Thyroid gland (tissue), 4 donors: ENCODE data around the gene FURIN.

Experiments used
- CTCF ChIP-seq, 6 experiments: fragments of 200-600 bp in 3 of 6; fragments of 450-650 bp in 3 of 6; sonication (generic) in 3 of 6; IDR thresholded peaks; one replicate each; pipeline ENCODE4 v1.5.1; 2016 to 2019; ENCODE audit warnings: antibody characterized with exemption in 6 of 6, mild to moderate bottlenecking in 2 of 6, inconsistent platforms in 1 of 6, moderate library complexity in 1 of 6
- POLR2A ChIP-seq, 2 donors: fragments of 450-650 bp; IDR thresholded peaks; one replicate each; pipeline ENCODE4 v1.6.1; 2017; ENCODE audit warnings: antibody characterized with exemption in 2 of 2, mild to moderate bottlenecking in 2 of 2, moderate library complexity in 1 of 2

- no peak for TF ChIP-seq CTCF (IDR thresholded peaks at IDR 0.05)
- no peak for TF ChIP-seq POLR2A (IDR thresholded peaks at IDR 0.05)
Measured at GRCh38 chr15:90915216-90915807, 46.9 kb downstream of the FURIN start.
